Activated CD8-positive, alpha-beta memory T cell treated with anti-CD3 and anti-CD28 coated beads, Interleukin-2, amount 50 U/mL, for 48 hours (primary cell): ENCODE results near the gene PRADC1.
"Not testable (repeated sequence)": the region's sequence is repeated elsewhere in the genome, so short reads cannot be mapped to it uniquely, and the experiment has no call there.

Experiments
- DNase-seq: peaks from one replicate; pipeline ENCODE4 v3.0.0-alpha.2; 2020

PRADC1 gene

GRCh38 chr2:73233154-73233931 is at the start of gene PRADC1:
PRADC1 (minus strand) TSS chr2:73233239; CDS start chr2:73233160, 79 bp downstream.
- DNase-seq: peak; percentile 93

DNA sequence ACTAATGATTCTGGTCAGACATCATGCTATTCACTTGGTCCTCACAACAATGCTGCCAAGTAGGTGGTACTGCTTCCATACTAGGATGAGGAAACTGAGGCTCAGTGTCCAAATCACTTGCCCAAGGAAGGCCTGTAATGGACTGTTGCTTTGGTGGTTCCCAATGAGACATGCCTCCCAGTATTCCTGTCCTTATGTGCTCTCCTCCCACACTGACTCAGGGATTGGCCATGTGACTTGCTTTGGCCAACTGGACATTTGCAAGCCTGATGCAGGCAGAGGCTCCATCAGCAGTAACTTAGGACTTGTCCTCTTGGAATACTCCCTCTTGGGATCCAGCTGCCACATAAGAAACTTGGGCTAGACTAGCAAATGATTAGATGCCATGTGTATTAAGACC is 48.2 kb upstream of the PRADC1 start:
- DNase-seq: no peak

DNA sequence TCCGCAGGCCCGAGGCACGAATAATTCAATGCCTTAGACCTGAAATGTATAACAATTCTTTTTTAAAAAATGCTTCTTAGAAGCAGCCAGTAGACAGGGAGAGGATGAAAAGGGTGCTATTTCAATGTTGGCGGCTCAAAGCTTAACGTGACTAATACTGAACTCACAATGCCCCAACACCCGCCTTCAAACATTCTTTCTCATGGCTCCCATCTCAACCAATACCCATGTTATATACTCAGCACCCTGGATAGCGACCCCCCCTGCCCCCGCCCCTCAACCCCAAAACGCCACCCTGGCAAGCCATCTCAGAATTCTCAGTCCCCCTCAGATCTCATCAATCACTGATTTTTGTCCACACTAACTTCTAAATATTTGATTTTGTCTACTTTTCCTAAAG is 46.8 kb upstream of the PRADC1 start:
- no peak for DNase-seq

DNA sequence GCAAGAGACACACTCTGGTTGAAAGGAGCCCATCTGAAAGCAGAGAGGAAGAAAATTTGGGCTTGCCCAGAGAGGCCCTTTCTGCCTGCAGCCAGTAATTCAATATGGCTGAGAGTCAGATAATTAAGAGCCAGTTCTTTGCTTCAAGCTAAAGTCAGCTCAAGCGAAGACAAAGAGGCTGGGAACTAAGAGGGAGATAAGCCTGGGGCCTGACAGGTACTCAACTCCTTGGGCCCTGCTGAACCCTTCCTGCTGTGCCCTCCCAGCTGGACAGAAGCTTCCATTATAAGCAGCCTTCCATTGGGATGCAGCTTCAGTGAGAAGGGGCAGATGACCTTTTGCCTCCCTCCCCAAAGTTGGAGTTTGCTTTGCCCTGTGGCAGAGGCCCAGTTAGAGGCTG is 39.2 kb upstream of the PRADC1 start:
- DNase-seq: no peak

GRCh38 chr2:73269686-73270465 is 36.8 kb upstream of the PRADC1 start:
- no peak for DNase-seq

DNA sequence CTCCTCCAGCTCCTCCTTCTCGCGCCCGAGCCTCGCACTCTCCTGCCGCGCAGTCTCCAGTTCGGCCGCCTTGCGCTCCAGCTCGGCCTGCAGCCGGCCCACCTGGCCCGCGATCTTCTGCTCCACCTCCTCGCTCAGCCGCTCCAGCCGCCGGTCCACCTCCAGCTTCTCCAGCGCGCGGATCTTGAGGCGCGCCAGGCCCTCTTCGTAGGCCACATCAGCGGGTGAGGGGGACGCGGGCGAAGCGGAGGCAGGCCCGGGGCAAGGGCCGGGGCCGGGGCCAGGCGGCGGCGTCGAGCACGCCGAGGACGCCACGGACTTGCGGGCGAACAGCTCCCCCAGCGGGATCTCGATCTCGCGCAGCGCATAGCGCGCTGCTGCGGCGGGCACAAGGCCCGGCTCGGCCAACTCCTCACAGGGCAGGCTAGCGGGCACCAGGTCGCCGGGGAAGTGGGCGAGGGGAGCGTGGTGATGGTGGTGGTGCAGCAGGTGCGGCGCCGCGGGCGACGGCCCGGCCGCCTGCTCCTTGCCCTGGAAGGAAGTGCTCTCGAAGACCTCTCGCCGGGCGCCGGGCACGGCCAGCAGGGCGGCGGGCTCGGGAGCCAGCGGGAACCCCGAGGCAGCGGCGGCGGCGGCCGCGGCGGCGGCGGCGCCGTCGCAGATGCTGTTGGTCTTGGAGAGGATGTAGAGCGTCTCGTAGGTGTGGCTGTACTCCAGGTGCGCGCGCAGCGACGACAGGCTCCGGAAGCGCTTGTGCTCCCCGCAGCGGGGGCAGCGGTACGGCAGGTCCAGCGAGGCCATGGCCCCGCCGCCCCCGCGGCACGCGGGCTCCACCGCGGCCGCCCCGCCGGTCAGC is 36.0 kb upstream of the PRADC1 start:
- DNase-seq: peak; percentile 80

GRCh38 chr2:73268366-73268829 is 35.4 kb upstream of the PRADC1 start:
- DNase-seq: no peak

GRCh38 chr2:73267008-73267407 is 34.0 kb upstream of the PRADC1 start:
- no peak for DNase-seq

DNA sequence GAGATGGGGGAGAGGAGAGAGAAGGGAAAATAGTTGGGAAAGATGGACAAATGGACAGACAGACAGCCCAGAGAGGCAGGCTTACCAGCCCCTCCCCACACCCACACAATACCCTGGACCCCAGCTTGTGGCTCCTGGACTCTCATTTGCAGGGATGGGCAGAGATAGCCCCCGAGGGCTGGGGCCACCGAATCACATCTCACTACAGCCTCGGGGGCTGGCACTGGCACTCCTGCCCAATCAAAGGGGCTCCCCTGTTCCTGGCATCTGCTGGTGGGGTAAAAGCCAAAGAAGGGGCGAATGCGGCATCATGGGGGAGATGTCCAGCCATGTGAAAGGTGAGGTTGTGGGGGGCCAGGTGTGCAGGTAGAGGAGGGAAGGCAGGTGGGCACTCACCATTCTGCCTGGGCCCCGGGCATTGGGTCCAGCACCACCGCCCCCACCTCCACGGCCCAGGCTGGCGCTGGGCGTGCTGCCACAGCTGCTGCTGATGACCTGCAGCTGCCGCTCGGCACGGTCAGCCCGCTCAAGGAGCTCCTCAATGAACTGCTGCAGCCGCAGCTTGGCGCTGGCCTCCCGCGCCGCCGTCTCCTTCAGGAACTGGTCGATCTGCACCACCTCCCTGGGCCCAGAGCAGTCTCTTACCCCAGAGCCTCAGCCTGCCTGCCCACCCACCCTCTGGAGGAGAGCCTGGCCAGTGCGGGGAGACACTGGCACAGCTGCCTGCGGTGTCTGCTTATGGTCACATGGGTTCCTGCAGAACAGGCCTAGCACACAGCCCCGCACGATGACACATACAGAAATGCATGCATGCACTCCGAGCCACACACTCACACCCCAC is 33.2 kb upstream of the PRADC1 start:
- no peak for DNase-seq

DNA sequence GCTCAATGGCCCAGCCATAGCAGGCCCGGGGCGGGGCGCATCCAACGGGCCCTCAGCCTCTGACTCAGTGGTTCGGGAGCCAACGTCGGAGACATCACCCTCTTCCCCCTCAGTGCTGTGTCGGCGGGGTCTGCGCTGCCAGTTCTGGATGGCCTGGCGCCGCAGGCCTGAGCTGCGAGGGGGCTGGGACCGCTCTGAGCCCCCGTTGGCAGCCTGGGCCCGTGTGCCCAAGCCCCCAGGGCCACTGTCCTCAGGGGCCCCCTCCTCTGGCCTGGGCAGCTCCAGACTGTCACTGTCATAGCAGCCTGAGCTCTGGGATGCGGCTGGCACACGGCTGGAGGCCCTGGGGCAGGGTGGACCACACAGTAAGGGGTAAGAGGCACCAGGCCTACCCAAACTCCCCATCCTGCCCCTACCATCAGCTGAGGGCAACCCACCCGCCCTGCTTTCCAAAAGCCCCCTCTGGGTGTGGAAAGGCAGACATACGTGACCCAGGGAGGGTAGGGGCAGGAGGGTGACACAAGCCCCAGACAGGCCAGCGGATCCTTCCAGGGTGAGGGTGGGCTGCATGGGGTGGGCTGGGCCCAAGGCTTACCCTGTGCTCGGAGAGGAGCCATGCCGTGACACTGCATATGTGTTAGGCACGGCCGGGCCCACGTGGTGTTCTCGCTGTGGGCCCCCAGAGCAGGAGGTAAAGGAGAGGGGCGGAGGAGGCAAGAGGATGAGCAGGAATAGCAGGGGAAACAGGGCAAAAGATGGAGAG is 32.4 kb upstream of the PRADC1 start:
- DNase-seq: no peak

DNA sequence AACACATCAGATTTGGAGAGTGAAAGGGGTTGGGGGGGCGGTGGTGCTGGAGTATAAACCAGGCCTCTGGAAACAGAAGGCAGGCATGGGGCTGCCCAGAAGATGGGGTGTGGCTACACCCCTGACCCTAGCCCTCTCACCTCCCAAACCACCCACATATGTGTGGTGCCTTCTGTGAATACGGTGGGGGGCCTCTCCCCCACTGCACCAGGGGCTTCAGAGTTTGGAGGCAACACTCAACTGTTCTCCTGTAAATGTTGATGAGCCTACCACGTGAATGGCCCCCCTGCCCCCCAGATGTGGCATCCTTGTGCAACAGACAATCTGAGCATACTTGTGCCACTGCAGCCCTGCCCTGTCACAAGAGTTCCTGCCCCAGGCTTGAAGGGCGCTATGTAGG is 31.7 kb upstream of the PRADC1 start:
- DNase-seq: no peak

- no peak for DNase-seq
These were observed 31.2 kb upstream of the PRADC1 start for GRCh38 chr2:73264332-73264606.

DNA sequence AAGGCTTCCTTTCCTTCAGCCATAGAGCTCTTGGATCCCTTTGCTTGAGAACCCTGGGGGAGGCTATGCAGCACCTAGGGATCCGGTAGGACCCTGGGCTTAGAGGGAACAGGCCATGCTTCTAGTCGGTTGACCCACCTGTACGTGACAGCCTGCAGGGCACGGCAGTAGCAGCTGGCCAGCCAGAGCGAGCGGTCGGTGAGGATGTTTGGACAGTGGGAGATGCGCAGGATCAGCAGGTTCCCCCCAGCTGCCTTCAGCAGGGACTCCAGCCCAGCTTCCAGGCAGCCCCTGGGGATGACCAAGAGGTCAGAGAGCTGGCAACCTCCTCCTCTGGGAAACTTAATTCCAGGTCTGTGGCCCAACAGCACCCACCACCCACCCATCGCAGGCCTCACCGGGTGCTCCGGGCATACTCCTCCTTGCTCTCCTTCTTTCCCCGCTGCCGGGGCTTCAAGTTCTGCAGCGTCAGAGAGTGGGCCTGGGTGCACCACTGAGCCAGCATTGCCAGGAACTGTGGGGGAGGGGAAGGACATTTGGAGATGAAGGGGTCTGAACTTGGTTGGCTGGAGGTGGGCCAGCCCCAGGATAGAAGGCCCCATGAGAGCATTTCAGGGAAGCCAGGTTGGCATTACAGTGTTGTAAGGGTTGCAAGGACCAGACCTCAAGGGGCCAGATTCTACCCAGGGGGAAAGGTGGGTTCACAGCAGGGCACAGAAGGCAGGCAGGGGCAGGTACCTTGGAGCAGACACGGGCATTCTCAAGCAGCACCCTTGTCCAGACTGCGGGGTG is 30.7 kb upstream of the PRADC1 start:
- no peak for DNase-seq

- DNase-seq: not testable (repeated sequence)
These were observed 29.8 kb upstream of the PRADC1 start for GRCh38 chr2:73262691-73263429.

DNA sequence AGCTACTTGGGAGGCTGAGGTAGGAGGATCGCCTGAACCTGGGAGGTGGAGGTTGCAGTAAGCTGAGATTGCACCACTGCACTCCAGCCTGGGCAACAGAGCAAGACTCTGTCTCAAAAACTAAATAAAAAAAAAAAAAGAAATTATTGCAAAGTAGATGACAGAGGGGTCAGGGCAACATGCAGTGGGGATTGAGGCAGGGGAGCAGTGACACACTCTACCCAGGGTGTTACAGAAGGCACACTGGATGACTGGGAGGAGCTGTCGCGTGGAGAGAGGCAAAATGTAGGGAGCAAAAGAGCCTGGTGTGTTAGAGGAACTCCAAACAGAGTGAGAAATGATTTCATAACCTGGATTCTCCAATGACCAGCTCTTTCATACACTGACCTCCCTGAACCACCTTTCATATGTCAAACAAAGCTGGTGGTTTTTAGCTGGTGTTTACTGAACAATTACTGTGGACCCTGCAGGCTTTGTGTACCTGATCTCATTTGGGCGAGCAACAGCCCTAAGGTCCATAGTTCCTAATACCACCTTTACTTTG is 29.1 kb upstream of the PRADC1 start:
- no peak for DNase-seq

DNA sequence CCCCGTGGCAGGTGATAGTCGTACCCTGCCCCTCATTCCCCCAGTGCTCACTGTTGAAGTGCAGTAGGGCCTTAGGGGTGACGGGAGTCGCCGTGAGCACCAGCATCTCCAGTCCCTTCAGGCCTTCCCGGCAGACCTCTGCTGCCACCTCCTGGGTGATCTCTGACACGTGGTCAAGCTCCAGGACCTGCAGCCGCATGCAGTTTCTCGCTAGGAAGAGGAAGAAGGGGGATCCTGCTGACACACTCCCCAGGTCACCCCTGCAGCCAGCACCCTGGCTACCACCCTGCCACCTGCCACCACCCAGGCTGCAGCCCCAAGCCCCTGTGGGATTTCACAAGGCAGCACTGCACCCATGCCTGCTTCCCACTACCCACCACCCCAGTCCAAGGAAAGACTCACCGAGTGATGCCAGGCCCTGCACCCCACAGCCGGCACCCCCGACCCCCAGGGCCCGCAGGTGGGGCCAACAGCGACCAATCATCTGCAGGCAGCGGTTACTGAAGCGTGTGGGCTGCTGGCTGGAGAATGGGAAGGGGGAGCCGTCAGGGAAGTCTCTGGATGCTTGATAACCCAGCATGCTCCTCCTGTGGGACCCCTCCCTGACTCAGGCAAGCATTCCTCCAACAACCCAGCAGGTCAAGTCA is 27.4 kb upstream of the PRADC1 start:
- no peak for DNase-seq

DNA sequence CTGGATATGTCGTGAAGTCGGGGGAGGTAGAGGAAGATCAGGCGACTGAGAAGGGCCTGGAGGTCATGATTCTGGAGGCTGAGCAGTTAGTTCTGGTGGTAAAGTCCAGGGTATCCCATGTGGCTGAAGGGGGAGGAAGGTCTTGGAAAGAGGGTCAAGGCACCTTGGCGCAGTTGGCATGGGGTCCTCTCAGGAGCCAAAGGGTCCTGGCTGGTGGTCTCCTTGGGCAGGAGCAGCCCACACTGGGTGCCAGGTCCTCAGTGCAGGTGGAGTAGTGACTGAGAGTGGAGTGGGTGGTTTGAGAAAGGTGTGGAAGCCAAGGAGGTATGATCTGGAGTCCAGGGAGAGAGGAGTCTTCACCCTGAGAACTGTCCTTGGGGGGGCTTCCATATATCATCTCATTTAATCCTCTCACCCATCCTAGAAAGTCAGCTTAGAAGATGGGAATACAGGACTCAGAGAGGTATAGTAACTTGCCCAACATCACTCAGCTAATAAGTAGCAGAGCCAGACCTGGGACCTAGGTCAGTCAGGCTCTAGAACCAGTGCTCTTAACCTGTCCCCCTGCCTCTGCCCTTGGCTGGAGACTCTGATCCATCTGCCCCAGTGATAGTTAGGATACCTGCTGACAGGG is 26.8 kb upstream of the PRADC1 start:
- no peak for DNase-seq

DNA sequence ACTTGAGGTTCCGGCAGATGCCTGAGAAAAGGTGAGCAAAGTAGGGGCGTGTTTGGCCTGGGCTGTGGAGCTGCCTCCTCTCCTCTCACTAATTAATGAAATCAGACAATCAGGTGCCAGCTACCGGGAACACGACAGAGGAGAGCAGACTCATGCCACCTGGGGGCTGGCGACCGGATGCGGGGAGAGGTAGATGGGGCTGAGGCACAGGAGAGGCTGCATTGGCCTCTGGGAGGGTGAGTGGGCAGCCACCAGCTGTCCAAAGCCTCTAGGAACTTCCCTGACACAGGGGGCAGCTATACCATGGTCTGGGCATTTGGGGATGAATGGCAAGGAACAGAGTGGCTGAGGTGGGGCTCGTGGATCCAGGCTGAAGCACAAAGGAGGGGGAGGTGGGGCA is 26.2 kb upstream of the PRADC1 start:
- DNase-seq: no peak

- DNase-seq: no peak
These were observed 25.8 kb upstream of the PRADC1 start for GRCh38 chr2:73258913-73259215.
